Body of pancreas (tissue), 4 donors: Measurements from ENCODE around the gene KLHL25. TPM values are rescaled to one million over a fixed set of nuclear protein-coding genes. Genes with fewer than 3 reads are reported as not detected.

Experiments
- ATAC-seq: fragments of 150-250 bp; one replicate; pipeline ENCODE4 v1.9.1; 2016
- DNase-seq, 4 donors: peaks; one replicate each; pipeline ENCODE4 v3.0.0-alpha.2; 2019
- H3K27ac ChIP-seq, 4 donors: fragments of 200-600 bp; sonication (generic); 1 replicate in 3 of 4; 2 replicates in 1 of 4; pipeline versions ENCODE4 v1.5.1 to v1.6.1; 2016 to 2019; ENCODE audit warnings: mild to moderate bottlenecking in 1 of 4, mixed read lengths in 1 of 4, moderate library complexity in 1 of 4
- H3K27me3 ChIP-seq, 2 donors: fragments of 200-600 bp; sonication (generic); one replicate each; pipeline ENCODE4 v1.6.0; 2016; ENCODE audit warnings: mild to moderate bottlenecking in 1 of 2
- H3K36me3 ChIP-seq, 2 donors: fragments of 200-600 bp; sonication (generic); replicated peaks in 1 of 2; 2 replicates each; pipeline ENCODE4 v1.5.1; 2016; ENCODE audit warnings: low read depth in 2 of 2; ENCODE audit not compliant: insufficient read depth in 1 of 2
- H3K4me1 ChIP-seq: fragments of 200-600 bp; sonication (generic); one replicate; pipeline ENCODE4 v1.6.0; 2016
- H3K4me3 ChIP-seq, 2 donors: fragments of 200-600 bp; sonication (generic); 1 replicate in 1 of 2; 2 replicates in 1 of 2; pipeline ENCODE4 v1.5.1; 2016 to 2019
- H3K9me3 ChIP-seq, 3 donors: fragments of 200-600 bp; sonication (generic); 1 replicate in 2 of 3; 2 replicates in 1 of 3; pipeline ENCODE4 v1.5.1; 2016
- CTCF ChIP-seq, 7 experiments: fragments of 450-650 bp in 4 of 7; fragments of 200-600 bp in 3 of 7; sonication (generic) in 3 of 7; IDR thresholded peaks; one replicate each; pipeline ENCODE4 v1.5.1; 2016 to 2019; ENCODE audit warnings: antibody characterized with exemption in 7 of 7
- POLR2A ChIP-seq, 3 donors: fragments of 450-650 bp; IDR thresholded peaks; one replicate each; pipeline ENCODE4 v1.6.1; 2016; ENCODE audit warnings: antibody characterized with exemption in 3 of 3, mild to moderate bottlenecking in 2 of 3
- WGBS, 2 donors: methylation state at CpG; one replicate each; pipeline ENCODE4 v1.1.5; 2017; 5-methylcytosine and 5-hydroxymethylcytosine counted together
- intact Hi-C: fragments of 100-400 bp; cut with DNase I; formaldehyde crosslinking; loops from one replicate; pipeline ENCODE4 v1.15.1; 2023
- total RNA-seq, 2 donors: library from RNA; depleted of rRNA; stranded (reverse); fragments of >200 nt; gene quantifications; one replicate each; pipeline ENCODE4 v1.1.0, GENCODE V29; 2016

Gene KLHL25
- total RNA-seq, 2 donors from 2014 or later, result 1.3 to 7.6 TPM

GRCh38 chr15:85754989-85755388 lies 39.7 kb downstream of the KLHL25 start:
- H3K4me1 ChIP-seq, result peaks cover 38% of the 10 kb centered on the region
- H3K4me3 ChIP-seq, result no peak overlapping the region
- ATAC-seq (no peak), DNase-seq (peak in 3 of 4 donors; percentile 58 to 66 (median 62))
- no peaks in the 10 kb centered on the region for H3K36me3 ChIP-seq
- intact Hi-C loops, result no loop called here
- no peaks in the 10 kb centered on the region for H3K27me3 ChIP-seq
- TF ChIP-seq POLR2A (IDR thresholded peaks at IDR 0.05) (no peak), CTCF (IDR thresholded peaks at IDR 0.05) (no peak)
- WGBS, 2 donors, result 52% methylated on average over 4 to 7 of the region's 7 CpGs
- no peak overlapping the region for H3K27ac ChIP-seq
- no peaks in the 10 kb centered on the region for H3K9me3 ChIP-seq

GRCh38 chr15:85753791-85754452 lies 40.8 kb downstream of the KLHL25 start:
- Histone ChIP-seq H3K36me3 (no peaks in the 10 kb centered on the region), H3K27ac (no peak overlapping the region), H3K4me3 (no peak overlapping the region), H3K9me3 (no peaks in the 10 kb centered on the region), H3K4me1 (peaks cover 29% of the 10 kb centered on the region), H3K27me3 (no peaks in the 10 kb centered on the region)
- intact Hi-C loops, result no loop called here
- TF ChIP-seq POLR2A (IDR thresholded peaks at IDR 0.05), result no peak
- no peak for TF ChIP-seq CTCF (IDR thresholded peaks at IDR 0.05)
- peak in 1 of 4 donors; percentile 5 for DNase-seq
- ATAC-seq, result no peak
- WGBS, 2 donors, result 88 to 98% methylated on average over 8 to 10 of the region's 10 CpGs

GRCh38 chr15:85753261-85753660 lies 41.5 kb downstream of the KLHL25 start:
- Histone ChIP-seq H3K27me3 (no peaks in the 10 kb centered on the region), H3K4me3 (no peak overlapping the region), H3K36me3 (peaks cover 0 to 2% of the 10 kb centered on the region in 2 donors), H3K27ac (no peak overlapping the region), H3K4me1 (peaks cover 26% of the 10 kb centered on the region), H3K9me3 (no peaks in the 10 kb centered on the region)
- intact Hi-C loops, result no loop called here
- DNase-seq (peak in 1 of 4 donors; percentile 8), ATAC-seq (no peak)
- 95 to 96% methylated on average over 1 of the region's 1 CpG for WGBS, 2 donors
- no peak for TF ChIP-seq CTCF (IDR thresholded peaks at IDR 0.05)
- no peak for TF ChIP-seq POLR2A (IDR thresholded peaks at IDR 0.05)

GRCh38 chr15:85752491-85752961 lies 42.2 kb downstream of the KLHL25 start:
- Histone ChIP-seq H3K36me3 (peaks cover 0 to 5% of the 10 kb centered on the region in 2 donors), H3K4me1 (peaks cover 26% of the 10 kb centered on the region), H3K27ac (peak overlapping the region in 2 of 4 donors; percentile 32 to 52), H3K4me3 (no peak overlapping the region), H3K27me3 (no peaks in the 10 kb centered on the region), H3K9me3 (no peaks in the 10 kb centered on the region)
- WGBS, 2 donors, result 18 to 31% methylated on average over 6 to 8 of the region's 8 CpGs
- ATAC-seq (peak; percentile 89), DNase-seq (peak; percentile 88 to 93 (median 91))
- intact Hi-C loops, result no loop called here
- TF ChIP-seq POLR2A (IDR thresholded peaks at IDR 0.05), result no peak
- no peak for TF ChIP-seq CTCF (IDR thresholded peaks at IDR 0.05)

- ATAC-seq, result no peak
- intact Hi-C loops, result no loop called here
- H3K36me3 ChIP-seq, result peaks cover 0 to 8% of the 10 kb centered on the region in 2 donors
- WGBS, 2 donors, result 70 to 73% methylated on average over 15 of the region's 15 CpGs
- TF ChIP-seq CTCF (IDR thresholded peaks at IDR 0.05) (no peak), POLR2A (IDR thresholded peaks at IDR 0.05) (no peak)
- H3K4me1 ChIP-seq, result peaks cover 26% of the 10 kb centered on the region
- H3K4me3 ChIP-seq, result no peak overlapping the region
- no peaks in the 10 kb centered on the region for H3K9me3 ChIP-seq
- H3K27me3 ChIP-seq, result no peaks in the 10 kb centered on the region
- H3K27ac ChIP-seq, result peak overlapping the region in 2 of 4 donors; percentile 31 to 32
- DNase-seq, result peak in 2 of 4 donors; percentile 29 to 35
Measured at GRCh38 chr15:85752124-85752475, 42.6 kb downstream of the KLHL25 start.
